Motor neuron (in vitro differentiated cells): ENCODE measurements around the gene SIGLEC5. TPM values are rescaled to one million over a fixed set of nuclear protein-coding genes. Genes with fewer than 3 reads are reported as not detected.

Source experiments
- ATAC-seq, 8 experiments: fragments of 200-7000 bp; cut with Tn5 transposase; replicated peaks in 6 of 8; 2 replicates each; pipeline ENCODE4 v1.8.0; 2021; ENCODE audit warnings: mild to moderate bottlenecking in 8 of 8, moderate library complexity in 8 of 8
- H3K27ac ChIP-seq, 2 donors: fragments of 250-450 bp; sonication (Bioruptor Pico); 2 replicates each; pipeline ENCODE4 v1.9.0; 2021; ENCODE audit warnings: antibody characterized with exemption in 2 of 2, mild to moderate bottlenecking in 2 of 2, moderate library complexity in 1 of 2
- H3K4me1 ChIP-seq, 2 donors: fragments of 250-450 bp; sonication (Bioruptor Pico); replicated peaks in 1 of 2; 2 replicates each; pipeline ENCODE4 v1.6.1; 2021; ENCODE audit warnings: antibody characterized with exemption in 2 of 2, mild to moderate bottlenecking in 2 of 2, moderate library complexity in 1 of 2
- H3K4me3 ChIP-seq, 5 donors: fragments of 250-450 bp; sonication (Bioruptor Pico); 2 replicates each; pipeline ENCODE4 v1.9.0; 2021; ENCODE audit warnings: antibody characterized with exemption in 5 of 5, mild to moderate bottlenecking in 5 of 5, moderate library complexity in 4 of 5
- WGBS, 10 experiments: fragments of 450-650 bp; shearing (Covaris generic); methylation state at CpG; one replicate each; pipeline ENCODE4 v1.0.0; 2022; 5-methylcytosine and 5-hydroxymethylcytosine counted together
- in situ Hi-C, 9 experiments: fragments of 400-800 bp; cut with MboI; loops; one replicate each; pipeline ENCODE4 v1.15.0; 2021; ENCODE audit warnings: low sequenced_read_pairs in 9 of 9, low pct_unique_long_range_greater_than_20kb in 2 of 9; ENCODE audit not compliant: unreplicated experiment in 9 of 9
- total RNA-seq, 8 experiments: library from RNA; unstranded; fragments of 300-600 nt; gene quantifications; 2 replicates each; pipeline versions ENCODE4 v1.2.3 to v1.2.4, GENCODE V29; 2022

The SIGLEC5 gene
- total RNA-seq, 8 experiments from 2014 or later: not detected

- peak overlapping the region; percentile 62 to 88 (median 71) for H3K4me3 ChIP-seq
- 0 to 60% (median 22%) methylated on average over 1 to 7 of the region's 8 CpGs; no CpG with 5 or more reads in 2 of the 10 experiments for WGBS, 10 experiments
These were observed 58.6 kb downstream of the SIGLEC5 start for GRCh38 chr19:51571599-51571998.

GRCh38 chr19:51570962-51571575 lies 59.1 kb downstream of the SIGLEC5 start, which contains the start of gene ZNF175:
TSS of gene ZNF175 (plus strand) at chr19:51571283. CDS start at chr19:51573330, 2,047 bp downstream.
- 0 to 25% (median 1%) methylated on average over 1 to 20 of the region's 30 CpGs; no CpG with 5 or more reads in 1 of the 10 experiments for WGBS, 10 experiments
- H3K27ac ChIP-seq: peak within 1 kb of the TSS in 1 of 2 donors; percentile 63

More at GRCh38 chr19:51571599-51571998, 58.6 kb downstream of the SIGLEC5 start:
- in situ Hi-C loops: no loop called here
- peak in 5 of 8 experiments; percentile 2 to 48 (median 30) for ATAC-seq
- peaks cover 5 to 6% of the 10 kb centered on the region in 2 donors for H3K4me1 ChIP-seq
- no peak overlapping the region for H3K27ac ChIP-seq

GRCh38 chr19:51568456-51568855 lies 61.7 kb downstream of the SIGLEC5 start:
- Histone ChIP-seq H3K4me3 (no peak overlapping the region), H3K27ac (no peak overlapping the region), H3K4me1 (peaks cover 5 to 6% of the 10 kb centered on the region in 2 donors)
- no peak for ATAC-seq
- in situ Hi-C loops: no loop called here
- WGBS, 10 experiments: 0 to 100% (median 55%) methylated on average over 1 of the region's 1 CpG

More at GRCh38 chr19:51570962-51571575, 59.1 kb downstream of the SIGLEC5 start, which contains the start of gene ZNF175:
- Histone ChIP-seq H3K4me1 (peaks cover 5 to 6% of the 10 kb centered on the region in 2 donors), H3K4me3 (peak within 1 kb of the TSS; percentile 62 to 88 (median 71))
- ATAC-seq: peak; percentile 94 to 99 (median 98)
- in situ Hi-C loops: no loop called here

GRCh38 chr19:51567583-51567982 lies 62.6 kb downstream of the SIGLEC5 start:
- in situ Hi-C loops: no loop called here
- no peak overlapping the region for H3K4me3 ChIP-seq
- H3K27ac ChIP-seq: no peak overlapping the region
- ATAC-seq: no peak
- 0 to 75% (median 35%) methylated on average over 1 to 4 of the region's 4 CpGs for WGBS, 10 experiments
- peaks cover 5 to 6% of the 10 kb centered on the region in 2 donors for H3K4me1 ChIP-seq

GRCh38 chr19:51566489-51567100 lies 63.6 kb downstream of the SIGLEC5 start:
- H3K4me3 ChIP-seq: no peak overlapping the region
- H3K27ac ChIP-seq: no peak overlapping the region
- no peaks in the 10 kb centered on the region for H3K4me1 ChIP-seq
- no peak for ATAC-seq
- in situ Hi-C loops: no loop called here
- 2 to 80% (median 41%) methylated on average over 1 to 7 of the region's 8 CpGs for WGBS, 10 experiments

GRCh38 chr19:51565583-51565982 lies 64.6 kb downstream of the SIGLEC5 start:
- H3K27ac ChIP-seq: no peak overlapping the region
- ATAC-seq: no peak
- H3K4me1 ChIP-seq: no peaks in the 10 kb centered on the region
- 0 to 60% (median 5%) methylated on average over 1 to 3 of the region's 4 CpGs; no CpG with 5 or more reads in 2 of the 10 experiments for WGBS, 10 experiments
- in situ Hi-C loops: no loop called here
- H3K4me3 ChIP-seq: no peak overlapping the region

GRCh38 chr19:51564791-51565190 lies 65.4 kb downstream of the SIGLEC5 start:
- in situ Hi-C loops: no loop called here
- 44 to 83% (median 80%) methylated on average over 1 to 2 of the region's 6 CpGs; no CpG with 5 or more reads in 7 of the 10 experiments for WGBS, 10 experiments
- Histone ChIP-seq H3K4me3 (no peak overlapping the region), H3K27ac (no peak overlapping the region), H3K4me1 (no peaks in the 10 kb centered on the region)
- no peak for ATAC-seq

Other genes starting within 250 kb of the SIGLEC5 start
- gene LIM2, start 242.4 kb downstream of the SIGLEC5 start, total RNA-seq: under 1 TPM in 1 of 8 experiments, not detected in 7; 0.38 TPM
- 1 to 10 TPM in 2 of 8 experiments, under 1 TPM in 4, not detected in 2; 0.14 to 1.2 (median 0.58) TPM for gene C19orf84, start 239.8 kb downstream of the SIGLEC5 start, total RNA-seq
- gene SIGLEC10, start 212.8 kb downstream of the SIGLEC5 start, total RNA-seq: 1 to 10 TPM in 1 of 8 experiments, under 1 TPM in 5, not detected in 2; 0.05 to 1.2 (median 0.71) TPM
- gene SIGLEC8, start 171.9 kb downstream of the SIGLEC5 start, total RNA-seq: under 1 TPM in 2 of 8 experiments, not detected in 6; 0.47 to 0.51 TPM
- not detected for gene CEACAM18, start 151.9 kb downstream of the SIGLEC5 start, total RNA-seq
- under 1 TPM in 2 of 8 experiments, not detected in 6; 0.08 to 0.19 TPM for gene SIGLEC12, start 128.6 kb downstream of the SIGLEC5 start, total RNA-seq
- not detected for gene SIGLEC6, start 98.7 kb downstream of the SIGLEC5 start, total RNA-seq
- 1 to 10 TPM; 3.0 to 9.5 (median 6.0) TPM for gene ZNF175, start 59.1 kb downstream of the SIGLEC5 start, total RNA-seq
- gene SIGLEC14, start 16.4 kb upstream of the SIGLEC5 start, total RNA-seq: under 1 TPM in 1 of 8 experiments, not detected in 7; 0.24 TPM
- 10 to 100 TPM in 4 of 8 experiments, 1 to 10 TPM in 4; 2.6 to 41.8 (median 9.5) TPM for gene SPACA6, start 62.9 kb upstream of the SIGLEC5 start, total RNA-seq
- gene HAS1, start 93.6 kb upstream of the SIGLEC5 start, total RNA-seq: 10 to 100 TPM in 1 of 8 experiments, 1 to 10 TPM in 2, under 1 TPM in 3, not detected in 2; 0.22 to 23.8 (median 1.7) TPM
- under 1 TPM in 3 of 8 experiments, not detected in 5; 0.36 to 0.97 (median 0.43) TPM for gene FPR1, start 121.5 kb upstream of the SIGLEC5 start, total RNA-seq
- under 1 TPM in 3 of 8 experiments, not detected in 5; 0.15 to 0.33 (median 0.21) TPM for gene FPR2, start 130.8 kb upstream of the SIGLEC5 start, total RNA-seq
- gene FPR3, start 164.8 kb upstream of the SIGLEC5 start, total RNA-seq: under 1 TPM in 6 of 8 experiments, not detected in 2; 0.05 to 0.64 (median 0.21) TPM